Stomach (tissue), 9 donors: Measurements from ENCODE around the gene NR2E3. TPM values are rescaled to one million over a fixed set of nuclear protein-coding genes. Genes with fewer than 3 reads are reported as not detected.
A peak's percentile ranks its signal among the peaks of the same experiment; 100 is the strongest.

ENCODE experiments used
- DNase-seq, 2 donors: peaks; one replicate each; pipeline versions ENCODE4 v3.0.0 to v3.0.0-alpha.2; 2013 to 2019
- H3K27ac ChIP-seq, 5 donors: fragments of 200-600 bp in 4 of 5; sonication (generic) in 4 of 5; one replicate each; pipeline ENCODE4 v1.5.1; 2013 to 2019; ENCODE audit warnings: mild to moderate bottlenecking in 1 of 5, moderate library complexity in 1 of 5
- H3K27me3 ChIP-seq, 3 donors: fragments of 200-600 bp; sonication (generic); one replicate each; pipeline ENCODE4 v1.5.1; 2017 to 2019; ENCODE audit warnings: mixed run types in 1 of 3
- H3K36me3 ChIP-seq, 4 donors: fragments of 200-600 bp; sonication (generic); 1 replicate in 3 of 4; 2 replicates in 1 of 4; pipeline ENCODE4 v1.5.1; 2016 to 2019
- H3K4me1 ChIP-seq, 4 donors: fragments of 200-600 bp; sonication (generic); one replicate each; pipeline ENCODE4 v1.5.1; 2016 to 2019
- H3K4me3 ChIP-seq, 4 donors: fragments of 200-600 bp; sonication (generic) in 3 of 4; one replicate each; pipeline ENCODE4 v1.5.1; 2016 to 2019; ENCODE audit warnings: mild to moderate bottlenecking in 1 of 4
- H3K9me3 ChIP-seq, 4 donors: fragments of 200-600 bp; sonication (generic); one replicate each; pipeline ENCODE4 v1.5.1; 2016 to 2019
- CTCF ChIP-seq, 7 experiments: fragments of 450-650 bp in 4 of 7; fragments of 200-600 bp in 3 of 7; sonication (generic) in 3 of 7; IDR thresholded peaks; one replicate each; pipeline ENCODE4 v1.5.1; 2016 to 2019; ENCODE audit warnings: antibody characterized with exemption in 7 of 7, control low read depth in 2 of 7, mild to moderate bottlenecking in 1 of 7
- EP300 ChIP-seq: sonication (generic); formaldehyde crosslinking; IDR thresholded peaks from one replicate; pipeline ENCODE4 v1.6.1; 2017; ENCODE audit warnings: antibody characterized with exemption
- POLR2A ChIP-seq, 4 donors: fragments of 450-650 bp; IDR thresholded peaks; one replicate each; pipeline ENCODE4 v1.6.1; 2016; ENCODE audit warnings: antibody characterized with exemption in 4 of 4, control low read depth in 2 of 4, mild to moderate bottlenecking in 1 of 4, moderate library complexity in 1 of 4
- POLR2AphosphoS5 ChIP-seq, 3 donors: sonication (generic); formaldehyde crosslinking; IDR thresholded peaks; one replicate each; pipeline ENCODE4 v1.6.1; 2016; ENCODE audit warnings: antibody characterized with exemption in 3 of 3
- WGBS, 5 donors: extraction: QIAGEN DNeasy Blood & Tissue Kit in 3 of 5; methylation state at CpG; one replicate each; pipeline versions ENCODE4 v1.1.5 to v1.1.7; 2013 to 2018; 5-methylcytosine and 5-hydroxymethylcytosine counted together
- intact Hi-C: fragments of 100-400 bp; cut with DNase I; formaldehyde crosslinking; loops from one replicate; pipeline ENCODE4 v1.15.1; 2023; ENCODE audit warnings: low total_unique reads
- polyA plus RNA-seq, 3 donors: library from polyadenylated mRNA; stranded (reverse); fragments of 200-250 nt; gene quantifications; one replicate each; pipeline ENCODE4 v1.2.3, GENCODE V29; 2013
- total RNA-seq, 5 donors: library from RNA; depleted of rRNA; stranded (reverse); fragments of >200 nt; gene quantifications; one replicate each; pipeline versions ENCODE4 v1.1.0 to v1.2.3, GENCODE V29; 2014 to 2016
- donor health status: healthy with polysubstance abuse.
- donor health status: Bipolar disorder and iron deficiency.
- donor health status: healthy.

The NR2E3 gene
- total and polyA plus RNA-seq, 8 donors, result 0.25 to 1.3 (median 0.53) TPM; not detected in 4

- intact Hi-C loops, result loop anchor here (10.0 kb wide), 1 partner anchor 57 kb away; no protein-coding TSS in a partner anchor
- 94 to 96% (median 95%) methylated on average over 24 of the region's 24 CpGs for WGBS, 5 donors
- H3K4me3 ChIP-seq, result no peak overlapping the region
- H3K27me3 ChIP-seq, result no peaks in the 10 kb centered on the region
- no peaks in the 10 kb centered on the region for H3K36me3 ChIP-seq
- H3K27ac ChIP-seq, result no peak overlapping the region
- TF ChIP-seq POLR2AphosphoS5 (IDR thresholded peaks at IDR 0.05) (no peak), POLR2A (IDR thresholded peaks at IDR 0.05) (no peak), CTCF (IDR thresholded peaks at IDR 0.05) (no peak), EP300 (no peak)
- H3K4me1 ChIP-seq, result peaks cover 0 to 5% (median 2%) of the 10 kb centered on the region in 4 donors
- no peaks in the 10 kb centered on the region for H3K9me3 ChIP-seq
- DNase-seq, result no peak
These were observed 8.3 kb upstream of the NR2E3 start for GRCh38 chr15:71801935-71802655.

- Histone ChIP-seq H3K4me3 (no peak overlapping the region), H3K4me1 (peaks cover 0 to 5% (median 2%) of the 10 kb centered on the region in 4 donors), H3K27me3 (no peaks in the 10 kb centered on the region), H3K36me3 (no peaks in the 10 kb centered on the region), H3K9me3 (no peaks in the 10 kb centered on the region), H3K27ac (no peak overlapping the region)
- TF ChIP-seq CTCF (IDR thresholded peaks at IDR 0.05) (peak in 1 of 7 experiments; percentile 31), POLR2A (IDR thresholded peaks at IDR 0.05) (no peak), EP300 (no peak), POLR2AphosphoS5 (IDR thresholded peaks at IDR 0.05) (no peak)
- WGBS, 5 donors, result 60 to 70% (median 67%) methylated on average over 21 of the region's 21 CpGs
- intact Hi-C loops, result loop anchor here (10.0 kb wide), 1 partner anchor 58 kb away; no protein-coding TSS in a partner anchor
- peak in 1 of 2 donors; percentile 31 for DNase-seq
These were observed 7.6 kb upstream of the NR2E3 start for GRCh38 chr15:71802770-71803169.

- no peak for TF ChIP-seq POLR2A (IDR thresholded peaks at IDR 0.05)
- TF ChIP-seq EP300, result no peak
- TF ChIP-seq POLR2AphosphoS5 (IDR thresholded peaks at IDR 0.05), result no peak
- no peak for TF ChIP-seq CTCF (IDR thresholded peaks at IDR 0.05)
- intact Hi-C loops, result loop anchor here (10.0 kb wide), 1 partner anchor 59 kb away; no protein-coding TSS in a partner anchor
- no peak overlapping the region for H3K4me3 ChIP-seq
- 57 to 64% (median 62%) methylated on average over 5 of the region's 5 CpGs for WGBS, 5 donors
- no peaks in the 10 kb centered on the region for H3K36me3 ChIP-seq
- DNase-seq, result no peak
- H3K4me1 ChIP-seq, result peaks cover 0 to 5% (median 2%) of the 10 kb centered on the region in 4 donors
- no peaks in the 10 kb centered on the region for H3K9me3 ChIP-seq
- H3K27me3 ChIP-seq, result no peaks in the 10 kb centered on the region
- no peak overlapping the region for H3K27ac ChIP-seq
These were observed 6.1 kb upstream of the NR2E3 start for GRCh38 chr15:71804226-71804625.

- TF ChIP-seq EP300 (no peak), POLR2A (IDR thresholded peaks at IDR 0.05) (no peak), CTCF (IDR thresholded peaks at IDR 0.05) (no peak), POLR2AphosphoS5 (IDR thresholded peaks at IDR 0.05) (no peak)
- H3K4me1 ChIP-seq, result peaks cover 0 to 5% (median 2%) of the 10 kb centered on the region in 4 donors
- H3K9me3 ChIP-seq, result no peaks in the 10 kb centered on the region
- H3K27me3 ChIP-seq, result no peaks in the 10 kb centered on the region
- H3K27ac ChIP-seq, result no peak overlapping the region
- WGBS, 5 donors, result 64 to 69% (median 65%) methylated on average over 6 of the region's 6 CpGs
- no peak for DNase-seq
- no peak overlapping the region for H3K4me3 ChIP-seq
- intact Hi-C loops, result loop anchor here (10.0 kb wide), 1 partner anchor 60 kb away; no protein-coding TSS in a partner anchor
- H3K36me3 ChIP-seq, result no peaks in the 10 kb centered on the region
These were observed 5.5 kb upstream of the NR2E3 start for GRCh38 chr15:71804695-71805470.
